8988T (cell line): ENCODE measurements around the gene SORCS2.

Source experiments
- DNase-seq: peaks from one replicate; pipeline ENCODE4 v3.0.0; 2011

Gene SORCS2

DNA sequence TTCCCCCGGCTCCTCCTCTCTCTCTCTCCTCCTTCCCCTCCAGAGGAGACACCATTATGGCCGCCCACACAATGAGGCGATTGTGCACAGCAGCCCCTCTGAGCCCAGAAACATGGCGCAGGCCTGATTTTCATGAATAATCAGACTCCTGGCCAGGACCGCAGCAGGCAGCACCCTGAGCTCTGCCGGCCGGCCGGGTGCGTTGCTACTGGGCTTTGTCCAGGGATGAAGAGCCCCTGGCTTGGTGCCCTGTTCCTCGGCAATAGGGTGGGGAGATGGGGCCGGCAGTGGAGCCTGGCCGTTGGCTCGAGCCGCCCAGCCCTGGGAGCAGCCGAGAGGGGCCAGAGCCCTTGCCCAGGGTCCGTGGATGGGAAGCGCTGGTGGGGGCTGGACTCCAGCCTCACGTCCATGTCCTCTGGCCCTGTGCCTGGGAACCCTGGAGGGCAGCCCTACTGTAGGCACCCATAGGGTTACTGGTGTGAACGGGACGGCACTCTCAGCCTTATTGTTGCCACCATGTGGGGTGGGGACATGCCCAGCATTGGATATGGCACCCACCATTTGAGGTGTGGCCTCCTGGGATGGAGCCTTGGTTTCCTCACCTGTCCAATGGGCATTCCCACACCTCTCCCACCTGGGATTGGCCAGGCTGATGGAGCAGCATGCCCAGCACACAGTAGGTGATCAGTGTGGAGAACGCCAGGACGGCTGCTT lies 103.0 kb downstream of the SORCS2 start:
- DNase-seq, result no peak

- peak; percentile 63 for DNase-seq
Observed at GRCh38 chr4:7295911-7296660, 103.7 kb downstream of the SORCS2 start.

DNA sequence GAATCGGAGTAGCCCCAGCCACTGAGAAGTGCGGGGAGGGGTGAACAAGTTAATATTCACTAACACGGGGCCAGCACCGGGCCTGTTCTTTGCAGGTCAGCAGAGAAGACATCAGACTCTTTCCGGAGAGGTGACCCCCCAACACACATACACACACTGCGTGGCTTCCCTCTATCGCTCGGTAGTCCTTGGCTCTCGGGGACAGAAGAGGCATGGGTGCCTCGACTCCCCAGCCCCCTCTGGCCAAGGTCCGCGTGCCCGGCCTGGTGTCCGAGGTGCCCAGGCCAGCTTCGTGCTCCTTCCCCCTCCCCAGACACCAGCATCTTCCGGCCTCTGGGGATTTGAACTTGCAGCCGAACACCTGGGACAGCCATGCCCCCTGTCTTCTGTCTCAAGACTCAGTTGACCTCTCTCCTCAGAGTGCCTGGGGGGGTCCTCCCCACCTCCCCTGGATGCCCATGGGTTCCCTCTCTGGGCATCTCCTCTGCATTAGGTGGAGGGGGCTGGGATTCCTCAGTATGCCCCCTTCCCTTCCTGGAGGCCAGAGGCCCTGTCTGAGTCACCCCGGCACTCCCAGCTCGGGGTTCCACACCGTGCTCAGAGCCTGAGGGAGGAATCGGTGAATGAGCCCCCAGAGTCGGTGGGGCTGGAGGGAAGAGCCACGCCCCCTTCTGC lies 104.5 kb downstream of the SORCS2 start:
- no peak for DNase-seq

GRCh38 chr4:7297374-7297773 lies 105.0 kb downstream of the SORCS2 start:
- no peak for DNase-seq

GRCh38 chr4:7297881-7298280 lies 105.5 kb downstream of the SORCS2 start:
- DNase-seq, result no peak

- no peak for DNase-seq
Observed at GRCh38 chr4:7298619-7299009, 106.3 kb downstream of the SORCS2 start.

GRCh38 chr4:7299010-7299907 lies 106.9 kb downstream of the SORCS2 start:
- DNase-seq, result no peak

DNA sequence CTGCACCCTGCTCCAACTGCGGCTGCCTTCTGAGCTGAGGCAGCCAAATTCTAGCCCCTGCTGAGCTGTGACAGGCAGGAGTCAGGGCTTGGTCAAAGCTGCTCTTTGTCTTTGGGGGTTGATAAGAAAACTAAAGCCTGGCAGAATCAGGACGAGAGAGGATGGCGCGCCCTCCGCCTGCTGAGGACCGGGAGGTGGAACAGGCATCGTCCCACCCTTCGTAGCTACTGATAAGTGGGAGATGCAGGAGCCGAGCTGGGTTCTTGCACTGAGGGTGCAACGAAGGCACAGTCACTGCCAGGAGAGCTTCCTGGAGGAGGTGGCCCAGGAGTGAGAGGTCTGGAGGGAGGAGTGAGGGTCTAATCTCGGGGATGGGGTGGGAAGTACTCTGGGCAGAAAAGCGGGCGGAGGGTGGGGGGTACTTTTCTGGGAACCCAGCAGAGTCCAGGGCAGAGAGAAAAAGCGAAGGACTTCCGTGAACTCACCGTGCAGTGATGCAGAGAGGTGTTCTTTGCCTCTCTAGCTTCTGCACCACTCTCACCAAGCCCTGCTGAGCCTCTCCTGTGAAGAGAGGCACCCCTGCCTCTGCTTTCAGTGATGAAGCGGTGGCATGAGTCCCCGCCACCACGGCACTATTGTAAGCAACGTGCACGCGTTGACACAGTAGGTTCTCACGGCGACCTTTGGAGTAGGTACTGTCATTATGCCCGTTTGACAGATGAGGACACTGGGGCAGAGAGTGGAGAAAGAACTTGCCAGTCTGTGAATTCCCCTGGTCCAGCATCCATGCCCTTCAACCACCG lies 107.8 kb downstream of the SORCS2 start:
- no peak for DNase-seq

DNA sequence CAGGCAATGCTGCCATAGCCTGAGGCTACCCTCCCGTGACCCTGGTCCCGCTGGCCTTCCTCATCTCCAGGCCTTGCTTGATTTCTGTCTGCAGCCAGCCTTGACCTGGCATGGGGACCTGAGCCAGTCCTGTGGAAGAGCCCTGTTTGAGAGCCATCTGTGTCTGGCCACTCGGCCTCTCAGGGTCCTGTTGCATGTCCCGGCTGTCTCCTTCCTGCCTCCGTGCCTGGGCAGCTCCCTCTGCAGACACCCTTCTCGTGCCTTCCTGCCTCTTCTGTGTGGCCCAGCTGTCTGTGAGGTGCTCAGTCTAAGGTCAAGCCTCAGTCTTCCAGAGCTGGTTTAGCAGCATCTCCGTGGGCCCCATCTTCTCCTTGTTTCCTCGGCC lies 108.4 kb downstream of the SORCS2 start:
- DNase-seq, result no peak

GRCh38 chr4:7301126-7301785 lies 108.9 kb downstream of the SORCS2 start:
- no peak for DNase-seq

DNA sequence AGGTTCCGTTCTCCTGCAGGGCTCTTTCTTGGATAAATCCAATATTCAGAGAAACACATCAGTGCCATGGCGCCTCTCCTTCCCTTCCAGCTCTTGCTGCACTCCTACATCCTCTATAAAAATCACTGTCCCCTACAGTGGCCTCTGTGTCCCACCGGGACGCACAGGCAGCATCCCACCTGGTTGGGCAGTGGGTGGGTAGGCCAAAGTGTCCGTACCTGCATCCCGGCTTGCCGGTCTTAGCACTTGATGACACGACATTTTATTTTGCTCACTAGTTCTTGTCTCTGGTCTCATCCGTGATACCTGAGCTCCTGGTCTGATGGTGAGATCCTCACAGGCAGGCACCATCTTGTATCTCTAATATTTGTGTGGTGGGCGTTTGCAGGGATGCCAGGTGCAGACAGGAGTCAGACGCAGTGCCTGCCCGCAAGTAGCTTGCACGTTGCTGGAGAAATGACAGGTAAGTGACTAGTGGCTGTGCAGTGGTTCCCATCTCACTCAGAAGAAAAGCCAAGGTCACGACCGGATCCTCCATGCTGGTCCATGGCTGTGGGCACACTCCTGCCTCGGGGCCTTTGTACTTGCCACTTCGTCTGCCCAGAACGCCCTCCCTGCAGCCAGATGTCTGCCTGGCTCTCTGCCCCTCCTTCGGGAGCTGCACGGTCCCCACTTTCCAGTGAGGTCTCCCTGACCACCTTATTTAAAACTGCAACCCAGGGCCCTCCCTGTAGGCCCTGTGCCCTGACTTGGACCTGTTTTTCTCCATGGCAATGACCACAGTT lies 109.7 kb downstream of the SORCS2 start:
- no peak for DNase-seq

- no peak for DNase-seq
Observed at GRCh38 chr4:7302781-7303404, 110.6 kb downstream of the SORCS2 start.

GRCh38 chr4:7303561-7303960 lies 111.2 kb downstream of the SORCS2 start:
- no peak for DNase-seq

GRCh38 chr4:7304436-7304835 lies 112.1 kb downstream of the SORCS2 start:
- DNase-seq, result no peak

DNA sequence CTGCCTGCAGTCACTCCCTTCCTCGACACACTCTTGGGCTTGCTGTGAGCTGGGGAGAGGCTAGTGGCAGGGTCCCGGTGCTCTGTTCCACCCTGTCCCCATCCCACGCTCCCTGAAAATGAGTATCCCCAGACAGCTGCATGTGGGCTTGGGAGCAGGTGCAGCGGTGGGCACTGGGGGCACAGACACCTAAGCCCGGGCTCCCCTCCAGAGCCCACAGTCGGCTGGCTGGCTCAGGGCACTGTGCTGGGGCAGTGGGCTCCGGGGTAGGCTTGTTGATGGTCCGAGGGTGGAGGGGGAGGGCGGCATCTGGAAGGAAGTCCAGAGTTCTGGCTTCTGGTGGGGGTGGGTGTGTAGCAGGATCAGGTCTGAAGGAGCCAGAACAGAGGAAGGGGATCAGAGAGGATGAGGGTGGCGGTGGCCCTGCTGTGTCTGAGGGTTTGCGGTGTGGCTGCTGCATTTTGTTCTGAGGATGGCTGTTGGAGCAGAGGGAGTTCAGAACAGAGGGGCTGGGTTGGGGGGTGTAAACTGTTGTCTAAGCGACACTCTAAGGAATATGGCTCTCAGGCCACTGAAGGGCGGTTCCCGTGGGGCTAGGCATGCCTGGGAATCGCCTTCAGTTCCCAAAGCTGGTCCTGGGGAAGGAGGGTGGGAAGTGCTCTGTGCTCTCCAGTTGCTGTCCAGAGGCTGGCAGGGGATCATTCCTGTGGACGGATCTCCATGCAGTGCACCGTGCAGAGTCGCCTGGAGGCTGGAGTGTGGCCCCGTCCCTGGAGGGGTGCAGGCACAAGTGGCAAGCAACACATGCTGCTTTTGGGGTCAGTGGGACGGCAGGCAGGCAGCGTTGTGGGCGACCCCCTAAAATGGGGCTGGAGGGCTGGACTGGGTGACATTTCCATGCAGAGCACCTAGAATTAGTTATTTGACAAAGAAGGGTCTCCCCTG lies 114.0 kb downstream of the SORCS2 start:
- DNase-seq, result no peak

GRCh38 chr4:7306986-7307385 lies 114.6 kb downstream of the SORCS2 start:
- no peak for DNase-seq

DNA sequence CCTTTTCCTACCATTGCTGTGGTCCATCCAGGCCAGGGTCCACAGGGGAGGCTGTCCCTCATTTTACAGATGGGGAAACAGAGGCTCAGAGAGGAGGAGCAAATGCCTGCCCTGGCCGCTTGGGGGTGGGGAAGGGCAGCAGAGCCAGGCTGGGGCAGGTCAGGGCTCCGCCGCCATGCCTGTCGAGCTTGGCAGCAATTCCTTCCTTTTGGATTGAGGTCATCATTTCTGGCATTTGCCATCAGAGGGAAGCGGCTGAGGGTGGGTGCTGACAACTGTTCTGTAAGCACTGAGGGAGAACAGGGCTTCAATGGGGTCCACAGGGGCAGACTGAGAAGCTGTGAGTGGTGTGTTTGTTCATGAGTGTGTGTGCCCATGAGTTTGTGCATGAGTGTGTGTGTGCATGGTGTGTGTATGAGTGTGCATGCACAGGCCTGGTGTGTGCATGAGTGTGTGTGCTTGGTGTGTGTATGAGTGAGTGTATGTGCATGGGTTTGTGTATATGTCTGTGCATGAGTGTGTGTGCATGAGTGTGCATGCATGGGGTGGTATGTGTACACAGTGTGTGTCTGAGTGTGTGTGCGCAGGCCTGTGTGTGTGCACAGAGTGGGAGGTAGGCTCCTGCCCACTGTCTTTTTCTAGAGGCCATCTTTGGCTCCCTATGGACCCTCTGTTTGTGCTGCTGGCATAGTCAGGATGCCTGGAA lies 115.2 kb downstream of the SORCS2 start:
- no peak for DNase-seq

DNA sequence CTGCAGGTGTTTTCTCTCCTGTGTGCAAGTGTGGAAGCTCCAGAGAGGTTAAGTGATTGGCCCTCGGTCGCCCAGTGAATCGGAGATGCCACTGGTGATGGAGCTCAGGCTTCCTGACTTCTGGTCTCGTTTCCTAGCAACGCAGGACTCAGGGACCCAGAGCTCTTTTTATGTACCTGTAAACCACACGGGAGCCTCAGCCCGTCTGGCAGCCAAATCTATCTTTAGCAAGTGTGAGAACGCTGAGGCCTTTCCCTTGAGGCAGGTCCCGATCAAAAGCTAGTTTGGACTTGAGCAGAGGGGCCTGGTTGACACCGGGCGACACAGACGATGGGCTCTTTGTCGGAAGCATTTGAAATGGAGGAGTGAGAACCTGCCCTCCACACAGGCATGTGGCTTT lies 116.8 kb downstream of the SORCS2 start:
- DNase-seq, result no peak
